Measurements from ENCODE around the gene HNF4A.

The HNF4A gene

GRCh38 chr20:44407402-44408184 is 52.1 kb downstream of the HNF4A start:
- no peak for DNase-seq

- no peak for DNase-seq
These were observed 53.7 kb downstream of the HNF4A start for GRCh38 chr20:44409132-44409600.

DNA sequence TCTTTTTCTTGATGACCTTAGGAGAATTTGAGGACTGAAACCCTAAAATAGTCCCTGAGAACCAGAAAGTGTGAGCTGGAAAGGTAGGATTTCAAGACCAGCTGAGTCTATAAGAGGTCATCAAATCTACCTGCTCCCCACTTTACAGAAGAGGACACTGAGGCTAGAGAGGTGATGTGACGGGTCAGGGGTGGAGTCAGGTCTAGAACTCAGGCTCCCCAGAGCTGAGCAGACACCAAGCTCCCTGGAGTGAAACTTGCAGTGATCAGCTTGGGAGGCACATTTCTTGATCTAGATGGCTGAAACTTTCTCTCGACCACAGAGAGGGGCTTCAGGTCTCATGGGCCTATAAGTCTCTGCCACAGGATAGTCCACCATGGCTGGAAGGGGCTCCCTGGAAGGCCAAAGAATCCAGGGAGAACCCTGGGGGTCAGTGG is 55.1 kb downstream of the HNF4A start:
- DNase-seq, result no peak

GRCh38 chr20:44411020-44411756 is 55.7 kb downstream of the HNF4A start:
- DNase-seq, result no peak

DNA sequence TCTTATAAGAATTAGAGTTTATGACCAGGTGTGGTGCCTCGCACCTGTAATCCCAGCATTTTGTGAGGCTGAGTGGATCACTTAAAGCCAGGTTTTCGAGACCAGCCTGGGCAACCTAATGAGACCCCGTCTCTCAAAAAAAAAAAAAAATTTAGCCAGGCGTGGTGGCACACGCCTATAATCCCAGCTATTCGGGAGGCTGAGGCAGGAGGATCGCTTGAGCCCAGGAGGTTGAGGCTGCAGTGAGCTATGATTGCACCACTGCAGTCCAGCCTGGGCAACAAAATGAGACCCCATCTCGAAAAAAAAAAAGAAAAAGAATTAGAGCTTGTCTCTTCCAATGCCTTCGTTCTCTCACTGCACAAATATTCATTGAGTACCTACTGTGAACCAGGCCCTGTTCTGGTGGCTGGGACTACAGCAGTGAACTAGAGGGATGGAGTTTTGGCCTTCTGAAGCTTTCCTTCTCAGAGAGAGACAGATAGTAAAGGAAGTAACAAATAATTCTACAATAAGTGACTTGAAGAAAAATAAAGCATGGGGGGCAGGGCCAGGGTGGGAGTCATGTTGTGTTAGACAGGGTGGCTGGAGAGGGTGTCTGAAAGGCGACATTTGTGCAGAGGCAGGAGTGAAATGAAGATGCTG is 56.4 kb downstream of the HNF4A start:
- DNase-seq, result no peak

- no peak for DNase-seq
These were observed 57.1 kb downstream of the HNF4A start for GRCh38 chr20:44412402-44413144.

GRCh38 chr20:44413575-44414345 is 58.3 kb downstream of the HNF4A start:
- DNase-seq, result no peak

- no peak for DNase-seq
These were observed 58.8 kb downstream of the HNF4A start for GRCh38 chr20:44414346-44414714.

DNA sequence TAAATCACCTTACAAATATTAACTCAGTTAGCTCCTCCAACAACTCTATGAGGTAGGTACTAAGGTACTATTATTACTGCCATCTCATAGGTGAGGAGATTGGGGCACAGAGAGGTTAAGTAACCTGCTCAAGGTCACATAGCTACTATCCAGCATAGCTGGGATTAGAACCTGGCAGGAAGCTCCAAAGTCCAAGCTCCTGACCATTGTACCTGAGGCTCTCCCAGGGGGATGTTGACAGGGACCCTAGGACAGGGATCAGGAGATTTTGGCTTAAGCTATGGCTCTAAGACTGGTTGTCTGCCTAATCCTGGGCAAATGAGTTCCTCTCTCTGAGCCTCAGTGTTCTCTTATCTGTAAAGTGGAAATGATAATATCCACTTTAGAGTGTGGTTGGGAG is 59.3 kb downstream of the HNF4A start:
- DNase-seq, result no peak

DNA sequence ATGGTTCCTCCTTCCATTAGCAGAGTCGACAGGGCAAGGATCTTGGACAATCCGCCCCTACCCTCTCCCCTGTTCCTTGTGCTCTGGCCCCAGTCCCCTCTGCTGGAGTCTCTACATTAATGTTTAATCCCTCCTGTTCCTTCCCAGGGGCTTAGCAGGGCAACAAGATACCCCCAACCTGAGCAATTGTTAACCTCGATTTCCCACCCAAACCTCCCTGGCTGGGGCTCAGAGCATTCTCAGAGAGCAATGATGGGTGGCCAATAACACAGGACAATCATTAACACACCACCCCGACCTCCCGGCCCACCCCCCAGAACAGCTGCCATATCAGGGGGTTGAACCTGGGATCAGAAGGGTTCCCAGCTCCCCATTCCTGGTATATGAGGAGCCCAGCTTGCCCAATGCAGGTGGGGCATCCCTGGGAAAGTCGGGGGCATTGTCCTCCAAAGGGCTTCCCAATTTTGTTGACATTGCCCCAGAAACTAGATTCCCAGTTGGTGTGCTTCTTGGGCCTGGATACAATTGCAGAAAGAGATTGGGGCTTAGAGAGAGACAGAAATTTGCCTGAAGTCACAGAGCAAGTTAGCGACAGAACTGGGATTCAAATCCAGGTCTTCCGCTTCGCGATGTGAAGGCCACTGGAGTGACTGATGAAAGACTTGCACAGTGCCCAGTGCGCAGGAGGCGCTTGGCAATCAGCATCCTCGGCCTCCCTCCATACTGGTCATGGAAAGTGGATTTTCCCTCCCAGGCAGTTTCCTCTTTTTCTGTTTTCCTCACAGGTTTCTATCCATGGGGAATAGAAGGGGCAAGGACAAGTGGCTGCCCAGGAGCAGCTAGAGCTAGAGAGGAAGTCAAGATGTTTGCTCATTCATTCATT is 60.6 kb downstream of the HNF4A start:
- no peak for DNase-seq

GRCh38 chr20:44418069-44418905 is 62.8 kb downstream of the HNF4A start:
- no peak for DNase-seq

GRCh38 chr20:44419131-44419844 is 63.8 kb downstream of the HNF4A start:
- DNase-seq, result no peak

DNA sequence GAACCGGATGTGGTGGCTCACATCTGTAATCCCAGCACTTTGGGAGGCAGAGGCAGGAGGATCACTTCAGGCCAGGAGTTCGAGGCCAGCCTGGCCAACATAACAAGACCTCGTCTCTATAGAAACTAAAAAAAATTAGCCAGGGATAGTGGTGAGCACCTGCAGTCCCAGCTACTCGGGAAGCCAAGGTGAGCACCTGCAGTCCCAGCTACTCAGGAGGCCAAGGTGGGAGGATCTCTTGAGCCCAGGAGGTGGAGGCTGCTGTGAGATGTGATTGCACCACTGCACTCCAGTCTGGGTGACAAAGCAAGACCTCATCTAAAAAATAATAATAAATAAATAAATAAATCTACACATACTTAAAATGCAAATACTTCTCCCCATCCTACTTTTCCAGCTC is 65.0 kb downstream of the HNF4A start:
- DNase-seq, result no peak

GRCh38 chr20:44422083-44422482 is 66.6 kb downstream of the HNF4A start:
- no peak for DNase-seq

- no peak for DNase-seq
These were observed 68.0 kb downstream of the HNF4A start for GRCh38 chr20:44423480-44423879.

- DNase-seq, result no peak
These were observed 68.6 kb downstream of the HNF4A start for GRCh38 chr20:44424039-44424495.

- no peak for DNase-seq
These were observed 70.4 kb downstream of the HNF4A start for GRCh38 chr20:44425923-44426322.

DNA sequence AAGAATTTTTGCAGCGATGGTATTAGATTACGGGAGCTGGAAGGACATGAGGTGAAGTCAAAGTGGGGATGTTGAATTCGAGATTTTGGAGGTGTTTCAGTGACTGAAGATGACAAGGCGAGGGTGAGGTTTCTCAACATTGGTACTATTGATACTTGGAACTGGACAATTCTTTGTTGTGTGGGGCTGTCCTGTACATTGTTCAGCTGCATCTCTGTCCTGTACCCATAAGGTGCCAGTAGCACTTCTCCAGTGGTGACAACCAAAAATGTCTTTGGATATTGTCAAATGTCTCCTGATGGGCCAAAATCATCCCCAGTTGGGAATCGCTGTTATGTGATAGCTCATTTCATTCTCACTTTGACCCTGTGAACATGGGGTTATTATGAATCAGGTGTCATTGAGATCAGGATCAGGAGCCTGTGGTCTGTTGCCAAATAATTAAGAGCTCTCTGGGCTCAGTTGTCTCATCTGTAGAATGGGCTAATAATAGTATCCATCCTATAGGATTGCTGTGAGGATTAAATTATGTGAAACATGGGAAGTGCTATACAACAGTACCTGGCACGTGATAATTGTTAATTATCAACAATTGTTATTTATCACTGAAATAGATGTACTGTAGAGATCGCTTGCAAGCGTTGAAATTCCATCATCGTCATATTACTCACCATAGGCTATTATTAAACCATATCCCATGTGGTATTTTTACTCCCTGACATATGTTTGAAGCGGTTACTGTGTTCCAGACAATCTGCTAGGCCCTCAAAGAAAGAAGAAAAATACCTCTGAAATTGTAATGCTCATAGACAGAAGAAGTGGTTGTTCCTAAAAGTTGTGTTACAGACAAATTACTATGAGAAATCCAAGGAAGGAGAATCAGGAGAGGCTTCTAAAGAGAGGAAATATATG is 71.6 kb downstream of the HNF4A start:
- no peak for DNase-seq
